ENCODE results near the gene ANKS1A.

DNA sequence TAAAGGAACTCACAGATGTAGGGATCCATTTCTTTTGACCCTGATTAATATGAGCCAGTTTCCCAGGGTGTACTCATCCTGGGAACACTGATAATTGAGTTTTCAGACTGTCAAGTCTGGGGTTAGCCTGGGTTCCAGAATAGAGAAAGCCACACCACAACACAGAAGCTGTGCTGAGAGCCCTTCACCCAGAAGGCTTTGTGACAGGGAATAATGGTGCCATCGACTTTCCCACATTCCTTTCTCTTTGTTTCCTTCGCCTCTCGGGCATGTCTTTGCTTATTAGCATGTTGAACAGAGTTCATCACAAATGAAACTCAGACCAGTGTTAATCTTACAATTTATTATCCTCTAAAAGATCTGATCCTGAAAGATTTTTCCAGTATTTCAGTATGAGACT is 157.0 kb downstream of the ANKS1A start:
- TF ChIP-seq POLR2AphosphoS5 (IDR thresholded peaks at IDR 0.05) (no peak), POLR2A (IDR thresholded peaks at IDR 0.05) (no peak)
- TF ChIP-seq, protein P1, sequence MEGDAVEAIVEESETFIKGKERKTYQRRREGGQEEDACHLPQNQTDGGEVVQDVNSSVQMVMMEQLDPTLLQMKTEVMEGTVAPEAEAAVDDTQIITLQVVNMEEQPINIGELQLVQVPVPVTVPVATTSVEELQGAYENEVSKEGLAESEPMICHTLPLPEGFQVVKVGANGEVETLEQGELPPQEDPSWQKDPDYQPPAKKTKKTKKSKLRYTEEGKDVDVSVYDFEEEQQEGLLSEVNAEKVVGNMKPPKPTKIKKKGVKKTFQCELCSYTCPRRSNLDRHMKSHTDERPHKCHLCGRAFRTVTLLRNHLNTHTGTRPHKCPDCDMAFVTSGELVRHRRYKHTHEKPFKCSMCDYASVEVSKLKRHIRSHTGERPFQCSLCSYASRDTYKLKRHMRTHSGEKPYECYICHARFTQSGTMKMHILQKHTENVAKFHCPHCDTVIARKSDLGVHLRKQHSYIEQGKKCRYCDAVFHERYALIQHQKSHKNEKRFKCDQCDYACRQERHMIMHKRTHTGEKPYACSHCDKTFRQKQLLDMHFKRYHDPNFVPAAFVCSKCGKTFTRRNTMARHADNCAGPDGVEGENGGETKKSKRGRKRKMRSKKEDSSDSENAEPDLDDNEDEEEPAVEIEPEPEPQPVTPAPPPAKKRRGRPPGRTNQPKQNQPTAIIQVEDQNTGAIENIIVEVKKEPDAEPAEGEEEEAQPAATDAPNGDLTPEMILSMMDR (IDR thresholded peaks at IDR 0.05 in 8 of 11, conservative IDR thresholded peaks at IDR 0.05 in 3 of 11): no peak
